ENCODE data around the gene C14orf93.
A peak's percentile ranks its signal among the peaks of the same experiment; 100 is the strongest.

Gene C14orf93

DNA sequence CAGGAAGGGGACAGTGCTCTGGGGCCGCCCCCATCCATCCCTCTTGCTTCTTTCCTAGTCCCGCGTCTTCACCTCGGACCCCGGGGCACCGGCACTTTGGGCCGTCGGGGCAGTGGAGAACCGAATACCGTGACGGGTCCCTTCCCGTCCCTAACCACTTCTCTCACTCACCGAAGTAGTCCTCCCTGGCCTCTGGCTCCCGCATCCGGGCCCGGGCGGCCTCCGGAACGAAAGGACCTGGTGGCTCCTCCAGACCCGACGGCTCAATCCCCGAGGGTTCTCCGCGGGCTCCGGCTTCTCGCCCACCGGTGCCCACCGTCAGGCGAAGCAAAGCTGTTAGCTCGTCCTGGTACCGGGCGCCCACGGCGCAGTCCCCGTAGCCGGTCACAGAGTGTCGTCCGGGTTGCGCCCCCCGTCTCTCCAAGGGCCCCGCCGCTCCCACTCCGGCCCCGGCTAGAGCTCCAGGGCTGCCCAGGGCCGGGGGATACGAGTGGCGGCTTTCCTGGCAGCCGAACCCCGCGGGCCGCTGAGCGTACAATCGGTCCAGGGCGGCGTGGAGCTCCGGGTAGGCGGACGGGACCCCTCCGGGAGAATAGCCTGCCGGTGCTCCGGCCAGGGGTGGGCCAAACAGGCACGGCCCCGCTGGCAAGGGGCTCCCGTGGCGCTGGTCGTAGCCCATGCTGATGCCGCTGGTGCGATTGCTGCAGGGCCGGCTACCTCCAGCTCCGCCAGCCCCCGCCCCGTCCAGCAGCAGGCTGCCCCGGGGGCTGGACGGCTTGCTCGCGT, 28.7 kb downstream of the C14orf93 start:
- Mint-ChIP-seq H3K4me3 (peak overlapping the region in 2 of 3 experiments; percentile 84), H3K36me3 (ENCODE audit: low read depth) (peaks cover 22% of the 10 kb centered on the region), H3K4me1 (peaks cover 45% of the 10 kb centered on the region), H3K27ac (peak overlapping the region in 2 of 3 experiments; percentile 49 to 69), H3K27me3 (ENCODE audit: low read depth) (no peaks in the 10 kb centered on the region), H3K9me3 (no peaks in the 10 kb centered on the region)
- TF ChIP-seq, protein P1, sequence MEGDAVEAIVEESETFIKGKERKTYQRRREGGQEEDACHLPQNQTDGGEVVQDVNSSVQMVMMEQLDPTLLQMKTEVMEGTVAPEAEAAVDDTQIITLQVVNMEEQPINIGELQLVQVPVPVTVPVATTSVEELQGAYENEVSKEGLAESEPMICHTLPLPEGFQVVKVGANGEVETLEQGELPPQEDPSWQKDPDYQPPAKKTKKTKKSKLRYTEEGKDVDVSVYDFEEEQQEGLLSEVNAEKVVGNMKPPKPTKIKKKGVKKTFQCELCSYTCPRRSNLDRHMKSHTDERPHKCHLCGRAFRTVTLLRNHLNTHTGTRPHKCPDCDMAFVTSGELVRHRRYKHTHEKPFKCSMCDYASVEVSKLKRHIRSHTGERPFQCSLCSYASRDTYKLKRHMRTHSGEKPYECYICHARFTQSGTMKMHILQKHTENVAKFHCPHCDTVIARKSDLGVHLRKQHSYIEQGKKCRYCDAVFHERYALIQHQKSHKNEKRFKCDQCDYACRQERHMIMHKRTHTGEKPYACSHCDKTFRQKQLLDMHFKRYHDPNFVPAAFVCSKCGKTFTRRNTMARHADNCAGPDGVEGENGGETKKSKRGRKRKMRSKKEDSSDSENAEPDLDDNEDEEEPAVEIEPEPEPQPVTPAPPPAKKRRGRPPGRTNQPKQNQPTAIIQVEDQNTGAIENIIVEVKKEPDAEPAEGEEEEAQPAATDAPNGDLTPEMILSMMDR (IDR thresholded peaks at IDR 0.05; ENCODE audit: unreplicated experiment in 3 of 3), result no peak

DNA sequence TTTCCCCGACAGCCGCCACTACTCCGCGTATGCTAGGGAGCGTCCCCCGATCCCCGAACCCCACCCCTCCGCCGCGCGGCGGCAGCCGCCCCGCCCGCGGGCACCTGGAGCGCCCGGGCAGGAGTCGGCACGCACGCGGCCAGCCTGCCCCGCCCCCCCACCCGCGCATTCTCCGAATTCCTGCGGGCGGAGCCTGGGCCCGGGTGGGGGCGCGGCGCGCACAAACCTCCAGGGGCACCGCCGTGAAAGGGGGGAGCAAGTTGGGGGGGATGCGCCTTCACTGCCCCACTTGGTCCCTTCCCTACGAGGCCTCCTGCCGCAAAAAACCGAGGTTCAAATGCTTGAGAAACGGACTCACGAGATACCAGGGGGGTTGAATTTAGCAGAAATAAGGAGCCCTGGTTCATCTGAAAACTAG, 29.3 kb downstream of the C14orf93 start:
- no peaks in the 10 kb centered on the region for H3K9me3 Mint-ChIP-seq
- peak overlapping the region; percentile 92 to 98 (median 97) for H3K27ac Mint-ChIP-seq
- TF ChIP-seq, protein P1 (IDR thresholded peaks at IDR 0.05; ENCODE audit: unreplicated experiment in 3 of 3), result no peak
- H3K27me3 Mint-ChIP-seq (ENCODE audit: low read depth), result no peaks in the 10 kb centered on the region
- peak overlapping the region; percentile 90 to 93 (median 91) for H3K4me3 Mint-ChIP-seq
- peaks cover 47% of the 10 kb centered on the region for H3K4me1 Mint-ChIP-seq
- peaks cover 24% of the 10 kb centered on the region for H3K36me3 Mint-ChIP-seq (ENCODE audit: low read depth)

DNA sequence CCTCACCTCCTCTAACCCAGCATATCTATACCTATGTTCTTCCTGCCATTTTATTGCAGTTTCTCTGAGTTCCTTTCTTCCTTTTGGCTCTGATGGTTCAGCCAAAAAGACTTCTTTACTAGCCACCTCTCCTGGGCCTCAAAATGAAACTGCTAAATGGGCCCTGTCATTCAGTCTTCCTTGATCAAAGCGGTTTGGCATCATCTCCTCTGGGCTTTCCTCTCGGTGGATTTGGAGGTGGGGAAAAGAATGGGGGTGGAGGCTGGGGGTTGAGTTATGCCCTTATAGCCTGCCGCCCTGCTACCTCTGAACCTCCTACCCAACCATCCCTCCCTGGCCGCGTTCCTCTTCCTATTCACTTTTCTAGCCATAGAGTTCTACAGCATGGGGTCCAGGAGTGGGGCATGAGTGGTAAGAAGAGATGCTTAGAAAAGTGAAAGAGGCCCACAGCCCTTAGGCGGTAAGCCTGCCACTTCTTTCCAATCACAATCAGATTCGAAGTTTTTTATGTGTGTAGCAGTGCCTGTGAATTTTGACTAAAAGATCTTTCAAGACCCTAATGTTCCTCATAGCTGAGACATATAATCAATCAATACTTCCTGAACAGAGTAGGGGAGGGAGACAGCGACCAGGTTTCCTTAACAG, 30.1 kb downstream of the C14orf93 start:
- Mint-ChIP-seq H3K27me3 (ENCODE audit: low read depth) (no peaks in the 10 kb centered on the region), H3K27ac (peak overlapping the region; percentile 92 to 98 (median 97)), H3K4me3 (peak overlapping the region; percentile 90 to 93 (median 91)), H3K9me3 (no peaks in the 10 kb centered on the region), H3K4me1 (peaks cover 46% of the 10 kb centered on the region), H3K36me3 (ENCODE audit: low read depth) (peaks cover 30% of the 10 kb centered on the region)
- TF ChIP-seq, protein P1 (IDR thresholded peaks at IDR 0.05; ENCODE audit: unreplicated experiment in 3 of 3), result no peak

DNA sequence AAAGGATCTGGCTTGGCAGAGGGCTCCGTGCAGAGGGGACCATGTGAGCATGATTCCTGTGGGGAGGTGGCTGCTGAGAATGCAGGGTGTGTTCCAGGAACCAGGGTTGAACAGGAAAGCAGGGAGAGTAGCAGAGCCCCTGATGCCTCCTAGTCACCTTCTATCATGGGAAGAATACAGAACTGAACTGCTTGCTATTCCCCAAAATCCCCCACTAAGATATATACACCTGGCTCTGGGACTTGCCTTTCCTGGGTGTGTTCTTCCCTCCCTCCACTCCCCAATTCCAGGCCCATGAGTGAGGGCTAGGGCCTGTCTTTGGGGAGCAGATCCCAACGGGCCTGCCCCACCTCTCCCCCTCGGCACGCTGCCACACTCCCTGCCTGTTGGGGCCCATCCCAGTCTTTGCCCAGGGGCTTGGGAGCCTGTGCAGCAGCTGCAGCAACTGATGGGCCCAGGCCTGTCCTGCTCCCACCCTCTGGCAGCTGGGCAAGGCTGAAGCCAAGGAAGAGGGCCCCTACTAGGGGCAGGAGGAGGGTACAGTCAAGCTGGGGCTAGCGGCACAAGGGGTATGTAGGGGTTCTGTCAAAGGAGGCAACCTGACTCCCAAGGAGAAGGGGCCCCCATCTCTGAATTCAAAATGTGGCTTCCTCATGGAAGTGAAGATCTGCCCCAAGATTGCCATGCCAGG, 30.8 kb downstream of the C14orf93 start:
- TF ChIP-seq, protein P1 (IDR thresholded peaks at IDR 0.05; ENCODE audit: unreplicated experiment in 3 of 3), result no peak
- peak overlapping the region; percentile 92 to 98 (median 97) for H3K27ac Mint-ChIP-seq
- peak overlapping the region; percentile 90 to 93 (median 91) for H3K4me3 Mint-ChIP-seq
- peaks cover 37% of the 10 kb centered on the region for H3K36me3 Mint-ChIP-seq (ENCODE audit: low read depth)
- no peaks in the 10 kb centered on the region for H3K9me3 Mint-ChIP-seq
- H3K4me1 Mint-ChIP-seq, result peaks cover 50% of the 10 kb centered on the region
- no peaks in the 10 kb centered on the region for H3K27me3 Mint-ChIP-seq (ENCODE audit: low read depth)

DNA sequence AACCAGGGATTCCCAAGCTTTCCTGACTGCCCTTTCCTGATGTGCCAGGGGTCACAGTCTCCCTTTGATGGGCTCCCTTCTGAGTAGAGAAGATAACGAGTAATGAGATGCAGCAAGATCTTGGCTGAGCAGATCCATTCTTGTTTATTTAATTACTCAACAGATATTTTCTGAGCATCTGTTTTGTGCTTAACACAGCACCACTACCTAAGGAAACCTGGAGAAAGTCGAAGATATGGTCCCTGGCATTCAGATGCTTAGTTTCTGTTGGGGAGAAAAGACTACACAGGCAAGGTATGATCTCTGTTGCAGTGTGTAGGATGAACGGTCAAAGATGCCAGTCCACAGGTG, 31.5 kb downstream of the C14orf93 start:
- H3K27me3 Mint-ChIP-seq (ENCODE audit: low read depth), result no peaks in the 10 kb centered on the region
- TF ChIP-seq, protein P1 (IDR thresholded peaks at IDR 0.05; ENCODE audit: unreplicated experiment in 3 of 3), result no peak
- H3K4me1 Mint-ChIP-seq, result peaks cover 56% of the 10 kb centered on the region
- H3K9me3 Mint-ChIP-seq, result no peaks in the 10 kb centered on the region
- H3K36me3 Mint-ChIP-seq (ENCODE audit: low read depth), result peaks cover 44% of the 10 kb centered on the region
- H3K27ac Mint-ChIP-seq, result peak overlapping the region; percentile 92 to 98 (median 97)
- peak overlapping the region; percentile 90 to 93 (median 91) for H3K4me3 Mint-ChIP-seq
